OCI-LY7 (cell line): ENCODE results near the gene BTAF1.

Experiments
- EZH2phosphoT487 ChIP-seq: fragments of 200-600 bp; sonication (generic); IDR thresholded peaks from 2 replicates; pipeline ENCODE4 v1.6.1; 2018; ENCODE audit warnings: low read depth, borderline replicate concordance, mild to moderate bottlenecking, mixed run types, antibody characterized with exemption, low read length, moderate library complexity, mixed read lengths
- TF ChIP-seq, protein P1 (sequence below): fragments of 200-600 bp; sonication (generic); conservative IDR thresholded peaks from 2 replicates; pipeline ENCODE4 v1.5.1; 2014; ENCODE audit warnings: mild to moderate bottlenecking, antibody characterized with exemption, low read length, moderate library complexity, mixed read lengths

DNA sequence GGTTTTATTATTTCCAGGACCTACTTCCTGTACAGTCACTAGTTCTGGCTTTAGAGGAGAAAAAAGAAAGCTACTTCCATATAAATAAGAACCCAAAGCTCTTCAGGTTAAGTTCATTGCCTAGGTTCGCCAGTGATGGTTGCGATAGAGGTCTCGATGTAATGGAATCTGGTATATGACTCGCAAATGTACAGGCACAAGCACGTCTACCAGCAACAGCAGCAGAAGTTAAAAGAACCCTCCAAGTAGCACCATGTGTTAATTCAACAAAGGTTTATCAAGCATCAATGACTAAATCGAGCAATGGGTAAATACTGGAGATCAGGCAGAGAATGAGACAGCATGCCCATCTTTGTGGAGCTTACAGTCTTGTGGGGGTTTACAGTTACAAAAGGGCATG is 155.4 kb downstream of the BTAF1 start:
- TF ChIP-seq, protein P1, sequence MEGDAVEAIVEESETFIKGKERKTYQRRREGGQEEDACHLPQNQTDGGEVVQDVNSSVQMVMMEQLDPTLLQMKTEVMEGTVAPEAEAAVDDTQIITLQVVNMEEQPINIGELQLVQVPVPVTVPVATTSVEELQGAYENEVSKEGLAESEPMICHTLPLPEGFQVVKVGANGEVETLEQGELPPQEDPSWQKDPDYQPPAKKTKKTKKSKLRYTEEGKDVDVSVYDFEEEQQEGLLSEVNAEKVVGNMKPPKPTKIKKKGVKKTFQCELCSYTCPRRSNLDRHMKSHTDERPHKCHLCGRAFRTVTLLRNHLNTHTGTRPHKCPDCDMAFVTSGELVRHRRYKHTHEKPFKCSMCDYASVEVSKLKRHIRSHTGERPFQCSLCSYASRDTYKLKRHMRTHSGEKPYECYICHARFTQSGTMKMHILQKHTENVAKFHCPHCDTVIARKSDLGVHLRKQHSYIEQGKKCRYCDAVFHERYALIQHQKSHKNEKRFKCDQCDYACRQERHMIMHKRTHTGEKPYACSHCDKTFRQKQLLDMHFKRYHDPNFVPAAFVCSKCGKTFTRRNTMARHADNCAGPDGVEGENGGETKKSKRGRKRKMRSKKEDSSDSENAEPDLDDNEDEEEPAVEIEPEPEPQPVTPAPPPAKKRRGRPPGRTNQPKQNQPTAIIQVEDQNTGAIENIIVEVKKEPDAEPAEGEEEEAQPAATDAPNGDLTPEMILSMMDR: no peak
- TF ChIP-seq EZH2phosphoT487: no peak
